HUES64 (cell line): ENCODE data around the gene RLIM.

Experiments
- H3K27ac ChIP-seq: 2 replicates; pipeline ENCODE4 v1.7.0; 2013; ENCODE audit warnings: low read depth, low read length, inconsistent platforms
- H3K27me3 ChIP-seq: 2 replicates; pipeline ENCODE4 v1.6.1; 2013; ENCODE audit warnings: mild to moderate bottlenecking, low read length; ENCODE audit not compliant: insufficient read depth
- H3K36me3 ChIP-seq: 2 replicates; pipeline ENCODE4 v1.6.1; 2013; ENCODE audit warnings: mild to moderate bottlenecking, low read length; ENCODE audit not compliant: insufficient read depth
- H3K4me1 ChIP-seq: 2 replicates; pipeline ENCODE4 v1.6.1; 2013; ENCODE audit warnings: mild to moderate bottlenecking, low read length, moderate library complexity; ENCODE audit not compliant: insufficient read depth
- H3K4me3 ChIP-seq: 2 replicates; pipeline ENCODE4 v1.5.1; 2013; ENCODE audit warnings: mild to moderate bottlenecking, low read length, moderate library complexity
- H3K9ac ChIP-seq: 2 replicates; pipeline ENCODE4 v1.6.1; 2013; ENCODE audit warnings: mild to moderate bottlenecking, low read depth, low read length
- H3K9me3 ChIP-seq: 2 replicates; pipeline ENCODE4 v1.6.1; 2013; ENCODE audit warnings: low read depth, low read length; ENCODE audit not compliant: insufficient read depth
- WGBS: fragments of 150-250, 120-280 bp; methylation state at CpG from one replicate; pipeline ENCODE4 v1.1.7; 2013; ENCODE audit warnings: missing lambda C conversion rate; 5-methylcytosine and 5-hydroxymethylcytosine counted together

RLIM gene

DNA sequence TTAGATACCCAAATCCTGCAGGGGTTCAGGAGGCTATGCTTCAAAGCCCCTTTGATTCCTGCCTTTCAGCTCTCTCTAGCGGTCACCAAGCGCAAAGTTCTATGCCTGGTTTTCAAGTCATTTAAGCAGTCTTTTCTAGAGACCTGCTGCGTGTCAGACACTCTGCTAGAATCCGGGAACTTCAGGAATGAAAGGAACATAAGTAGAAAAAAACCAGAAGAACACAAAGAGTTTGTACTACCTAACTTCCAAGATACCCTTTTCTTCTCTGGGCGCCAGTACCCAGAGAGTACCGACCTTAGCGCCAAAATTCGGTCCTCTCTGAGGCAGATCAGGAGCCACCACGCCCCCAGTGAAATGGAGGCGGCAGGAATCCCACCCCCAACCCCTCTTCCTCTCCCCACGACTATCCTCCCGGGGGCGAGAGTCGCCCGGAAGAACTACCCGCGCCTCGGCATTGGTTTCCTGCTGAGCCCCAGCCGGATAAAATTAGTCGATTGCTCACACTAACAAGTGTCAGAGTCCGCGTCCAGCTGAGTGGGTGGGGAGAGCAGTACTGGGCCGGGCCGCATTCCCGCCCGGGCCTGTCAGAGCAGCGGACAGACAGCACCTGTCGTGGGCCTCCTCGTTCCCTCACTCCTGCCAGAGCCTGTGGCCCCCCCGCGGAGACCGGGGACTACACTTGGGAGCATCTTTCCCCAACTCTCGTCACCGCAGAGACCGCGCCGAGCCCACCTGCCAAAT is 78.8 kb downstream of the RLIM start:
- Histone ChIP-seq H3K9me3 (no peaks in the 10 kb centered on the region), H3K9ac (no peak overlapping the region), H3K27ac (no peak overlapping the region), H3K27me3 (no peaks in the 10 kb centered on the region), H3K36me3 (no peaks in the 10 kb centered on the region), H3K4me3 (peak overlapping the region; percentile 60), H3K4me1 (peaks cover 10% of the 10 kb centered on the region)
- WGBS = under 1% methylated on average over 36 of the region's 37 CpGs
